Measurements from ENCODE around the gene NFE2.

The NFE2 gene

DNA sequence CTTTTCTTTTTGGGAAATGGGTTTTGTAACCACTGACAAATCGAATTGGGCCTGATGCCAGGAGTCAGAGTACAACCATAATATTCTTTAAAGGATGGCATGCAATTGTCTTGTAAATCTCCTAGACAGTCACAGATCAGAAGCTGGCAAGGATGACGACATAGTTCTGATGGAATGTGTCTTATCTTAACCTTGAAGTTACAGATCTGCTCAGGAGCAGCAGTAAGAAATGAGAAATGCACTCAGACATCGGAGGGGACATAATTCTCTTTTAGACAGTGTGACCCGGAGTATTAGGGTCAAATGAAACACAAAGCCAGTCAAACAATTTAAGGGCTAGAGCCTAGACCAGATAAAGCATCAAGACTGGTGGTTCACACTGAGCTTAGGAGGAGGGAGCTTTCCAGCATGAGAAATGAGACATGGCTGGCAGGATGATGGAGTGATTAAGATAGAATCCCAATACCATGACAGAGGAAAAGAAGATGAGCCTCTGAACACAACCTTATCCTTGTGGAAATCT is 38.4 kb downstream of the NFE2 start:
- H3K4me3 ChIP-seq (ENCODE audit: low read length) = no peak overlapping the region
- DNase-seq (ENCODE audit: low read depth, low spot score) = no peak

- H3K4me3 ChIP-seq (ENCODE audit: low read length) = no peak overlapping the region
- DNase-seq (ENCODE audit: low read depth, low spot score) = no peak
Observed at GRCh38 chr12:54261815-54262402, 38.9 kb downstream of the NFE2 start.

GRCh38 chr12:54259194-54260011 is 41.4 kb downstream of the NFE2 start:
- H3K4me3 ChIP-seq (ENCODE audit: low read length) = peak overlapping the region; percentile 49
- peak; percentile 86 for DNase-seq (ENCODE audit: low read depth, low spot score)

DNA sequence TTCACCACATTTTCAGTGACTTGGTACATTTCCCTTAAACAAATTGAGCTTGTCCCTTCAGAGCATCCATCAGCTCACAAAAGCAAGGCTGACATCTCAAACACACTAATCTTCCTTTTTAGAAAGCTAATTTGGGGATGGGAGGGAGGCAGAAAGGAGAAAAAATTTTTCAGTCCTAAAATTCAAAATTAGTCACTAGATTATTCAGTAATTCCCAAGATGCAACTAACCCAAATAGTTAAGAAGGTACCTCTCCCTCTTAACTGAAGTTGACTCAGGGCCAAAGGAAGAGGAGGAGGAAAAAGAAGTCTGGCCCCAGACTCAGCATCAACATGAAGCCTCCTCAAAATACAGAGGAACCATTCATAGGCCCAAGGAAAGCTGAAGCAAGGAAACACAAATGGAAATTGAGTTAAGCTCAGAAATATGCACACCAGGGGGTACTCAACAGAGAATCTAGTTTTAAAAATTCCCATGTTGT is 42.6 kb downstream of the NFE2 start:
- DNase-seq (ENCODE audit: low read depth, low spot score) = no peak
- H3K4me3 ChIP-seq (ENCODE audit: low read length) = no peak overlapping the region

DNA sequence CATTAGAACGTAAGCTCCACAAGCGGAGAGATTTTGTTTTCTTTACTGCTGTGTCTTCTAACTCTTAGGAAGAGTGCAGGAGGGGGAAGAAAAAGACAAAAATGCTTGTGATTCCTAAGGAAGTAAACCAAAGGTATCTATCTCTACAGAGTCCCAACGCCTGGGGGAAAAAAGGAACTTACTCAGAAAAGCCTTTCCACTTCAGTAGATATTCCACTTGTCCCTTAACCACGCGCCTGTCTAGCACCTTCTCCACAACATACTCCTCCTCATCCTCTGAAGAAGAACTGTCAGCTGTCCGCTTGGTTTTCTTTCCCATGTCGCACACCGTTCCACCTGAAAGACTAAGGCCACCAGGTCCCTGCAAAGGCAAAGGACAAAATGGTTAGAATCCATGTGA is 43.5 kb downstream of the NFE2 start:
- no peak for DNase-seq (ENCODE audit: low read depth, low spot score)
- H3K4me3 ChIP-seq (ENCODE audit: low read length) = no peak overlapping the region

DNA sequence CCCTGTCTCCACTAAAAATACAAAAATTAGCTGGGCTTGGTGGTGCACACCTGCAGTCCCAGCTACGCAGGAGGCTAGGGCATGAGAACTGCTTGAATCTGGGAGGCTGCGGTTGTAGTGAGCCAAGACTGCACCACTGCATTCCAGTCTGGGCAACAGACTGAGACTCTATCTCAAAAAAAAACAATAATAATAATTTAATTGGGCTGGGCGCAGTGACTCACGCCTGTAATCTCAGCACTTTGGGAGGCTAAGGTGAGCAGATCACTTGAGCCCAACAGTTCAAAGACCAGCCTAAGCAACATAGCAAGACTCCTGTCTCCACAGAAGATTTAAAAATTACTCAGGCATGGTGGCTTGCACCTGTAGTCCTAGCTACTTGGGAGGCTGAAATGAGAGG is 47.6 kb downstream of the NFE2 start:
- H3K4me3 ChIP-seq (ENCODE audit: low read length) = no peak overlapping the region
- no peak for DNase-seq (ENCODE audit: low read depth, low spot score)

DNA sequence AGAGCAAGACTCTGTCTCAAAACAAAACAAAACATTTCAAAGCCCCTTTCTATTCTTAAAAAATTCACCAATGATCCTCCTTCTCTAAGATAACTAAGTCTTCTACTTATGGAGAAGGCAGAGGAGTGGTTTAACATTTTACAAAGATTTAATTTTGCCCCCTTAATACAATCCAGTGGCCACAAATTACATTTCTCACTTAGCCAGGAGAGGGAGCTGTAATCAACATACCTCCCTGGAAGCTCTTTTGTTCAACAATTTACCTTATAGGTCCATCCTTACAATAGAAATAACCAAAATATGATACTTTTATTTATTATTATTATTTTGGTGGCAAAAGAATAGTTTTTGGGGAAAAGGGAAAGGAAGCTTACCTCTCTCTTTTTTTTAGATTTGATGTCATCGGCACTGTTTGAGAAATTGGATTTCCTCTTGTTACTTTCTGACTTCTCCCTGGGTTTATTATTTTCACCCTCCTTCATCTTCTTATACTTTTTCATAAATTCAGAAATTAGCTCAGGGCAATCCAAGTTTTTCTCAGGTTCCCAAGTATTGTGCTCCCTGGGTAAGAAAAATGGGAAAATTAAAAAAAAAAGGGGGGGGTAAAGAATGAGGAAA is 49.0 kb downstream of the NFE2 start:
- peak; percentile 55 for DNase-seq (ENCODE audit: low read depth, low spot score)
- H3K4me3 ChIP-seq (ENCODE audit: low read length) = no peak overlapping the region

DNA sequence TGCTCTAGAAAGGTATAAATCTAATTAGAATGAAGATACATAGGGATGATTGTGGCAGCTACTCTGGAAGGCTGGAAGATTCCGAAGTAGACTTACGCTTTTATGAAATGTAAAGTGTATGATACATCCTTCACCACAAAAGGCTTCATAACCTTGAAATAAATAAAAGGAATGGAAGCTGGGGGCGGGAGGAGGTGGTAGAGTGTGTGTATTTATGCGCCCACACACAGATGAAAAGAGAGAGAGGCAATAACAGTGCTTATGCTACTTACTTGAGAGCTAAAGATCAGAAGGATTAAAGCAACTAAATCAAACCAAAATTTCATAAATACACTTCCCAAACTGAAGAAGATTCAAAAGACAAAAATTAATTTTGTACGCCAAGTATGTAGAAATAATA is 51.3 kb downstream of the NFE2 start:
- H3K4me3 ChIP-seq (ENCODE audit: low read length) = no peak overlapping the region
- DNase-seq (ENCODE audit: low read depth, low spot score) = no peak

- no peak overlapping the region for H3K4me3 ChIP-seq (ENCODE audit: low read length)
- no peak for DNase-seq (ENCODE audit: low read depth, low spot score)
Observed at GRCh38 chr12:54246011-54246641, 54.7 kb downstream of the NFE2 start.
